GM18861 (cell line): Measurements from ENCODE around the gene PDSS1.
A peak's percentile ranks its signal among the peaks of the same experiment; 100 is the strongest.
"Not testable (repeated sequence)": the region's sequence is repeated elsewhere in the genome, so short reads cannot be mapped to it uniquely, and the experiment has no call there.

Experiments
- ATAC-seq: cut with Tn5 transposase; IDR thresholded peaks from one replicate; pipeline ENCODE4 v1.9.1; 2021; ENCODE audit not compliant: unreplicated experiment

Gene PDSS1, protein sequence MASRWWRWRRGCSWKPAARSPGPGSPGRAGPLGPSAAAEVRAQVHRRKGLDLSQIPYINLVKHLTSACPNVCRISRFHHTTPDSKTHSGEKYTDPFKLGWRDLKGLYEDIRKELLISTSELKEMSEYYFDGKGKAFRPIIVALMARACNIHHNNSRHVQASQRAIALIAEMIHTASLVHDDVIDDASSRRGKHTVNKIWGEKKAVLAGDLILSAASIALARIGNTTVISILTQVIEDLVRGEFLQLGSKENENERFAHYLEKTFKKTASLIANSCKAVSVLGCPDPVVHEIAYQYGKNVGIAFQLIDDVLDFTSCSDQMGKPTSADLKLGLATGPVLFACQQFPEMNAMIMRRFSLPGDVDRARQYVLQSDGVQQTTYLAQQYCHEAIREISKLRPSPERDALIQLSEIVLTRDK

DNA sequence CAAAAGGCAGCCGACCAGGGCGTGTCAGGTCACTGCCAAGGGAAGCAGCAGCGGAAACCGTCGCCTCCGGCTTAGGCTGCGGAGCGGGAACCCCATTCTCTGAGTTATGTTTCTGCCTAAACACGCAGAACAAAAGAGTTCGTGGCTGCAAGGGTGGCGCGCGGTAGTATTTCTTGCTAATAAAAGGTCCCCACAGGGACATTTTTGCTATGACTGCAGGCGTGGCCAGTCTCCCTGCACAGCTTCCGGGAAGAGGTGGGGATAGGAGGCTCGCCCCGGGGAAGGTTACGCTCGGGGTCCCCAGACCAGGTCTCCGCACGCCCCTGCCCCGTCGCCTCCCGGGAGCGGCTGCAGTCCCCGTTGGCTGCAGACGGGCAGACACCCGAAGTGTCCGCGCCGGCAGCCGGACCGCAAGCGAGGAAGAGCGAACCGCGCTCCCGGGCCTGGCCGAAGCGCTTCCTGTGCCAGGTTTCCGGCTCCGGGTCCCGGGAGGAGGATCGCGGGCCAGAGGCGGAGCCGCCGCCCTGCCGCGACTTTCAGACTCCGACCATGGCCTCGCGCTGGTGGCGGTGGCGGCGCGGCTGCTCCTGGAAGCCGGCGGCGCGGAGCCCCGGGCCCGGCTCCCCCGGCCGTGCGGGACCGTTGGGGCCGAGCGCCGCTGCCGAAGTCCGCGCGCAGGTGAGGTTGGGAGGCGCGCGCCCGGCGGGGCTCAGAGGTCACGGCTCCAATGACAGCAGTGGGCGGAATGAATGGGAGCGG lies at the start of gene PDSS1:
Gene PDSS1 (plus strand): TSS at position 539 of the 759 bp plus-strand sequence. CDS start 11 bp downstream, at position 550.
- ATAC-seq, result peak; percentile 71

DNA sequence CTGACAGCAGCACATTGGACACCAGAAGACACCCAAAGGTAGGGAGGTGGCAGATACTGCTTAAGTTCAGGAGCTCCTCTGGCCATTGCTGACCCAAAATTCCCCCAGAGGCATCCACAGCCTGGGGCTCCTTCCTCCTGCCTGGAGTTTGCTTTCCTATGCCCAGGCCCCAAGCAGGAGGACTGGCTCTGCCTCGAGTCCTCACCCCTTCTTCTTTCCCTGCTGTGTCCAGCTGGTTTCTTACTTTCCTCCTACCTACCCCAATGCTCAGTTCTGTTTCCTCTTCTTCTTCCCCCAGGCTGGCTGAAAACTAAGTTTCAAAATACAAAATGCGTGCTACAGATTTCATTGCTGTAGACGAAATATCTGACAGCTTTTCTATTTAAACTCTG lies 49.3 kb upstream of the PDSS1 start:
- not testable (repeated sequence) for ATAC-seq

DNA sequence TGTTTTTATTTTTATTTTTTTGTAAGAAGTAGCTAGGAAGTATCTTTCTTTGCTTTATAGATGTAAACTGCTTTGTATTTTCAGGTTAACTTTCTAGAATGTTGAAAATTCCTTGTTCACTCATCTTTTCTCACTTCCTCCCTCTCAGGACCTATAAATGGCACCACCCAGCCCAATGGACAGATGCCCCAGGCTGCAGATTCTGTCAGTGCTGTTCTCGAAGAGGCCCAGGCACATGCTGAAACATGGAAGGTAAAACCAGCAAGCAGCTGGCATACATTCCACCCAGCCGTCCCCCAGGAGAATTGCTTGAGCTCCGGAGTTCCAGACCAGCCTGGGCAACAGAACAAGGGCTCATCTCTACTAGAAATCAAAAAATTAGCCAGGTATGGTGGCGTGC lies 47.1 kb upstream of the PDSS1 start:
- no peak for ATAC-seq

DNA sequence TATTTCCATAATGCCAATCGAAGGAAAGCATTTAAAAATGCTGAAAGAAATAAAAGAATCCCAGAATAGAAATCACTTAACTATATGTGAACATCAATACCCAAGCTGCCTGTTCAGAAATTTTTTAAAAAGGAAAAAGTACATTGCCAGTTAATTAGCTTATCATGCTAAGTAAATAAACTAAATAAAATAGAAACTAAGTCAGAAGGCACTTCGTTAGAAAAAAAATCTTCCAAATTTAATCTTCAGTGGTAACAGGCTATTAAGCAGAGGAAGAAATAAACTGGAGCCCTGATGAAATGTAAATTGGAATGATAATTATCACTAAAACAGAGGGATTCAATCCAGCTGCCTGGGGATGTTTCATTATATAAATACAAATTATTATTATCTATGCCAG lies 46.0 kb upstream of the PDSS1 start:
- not testable (repeated sequence) for ATAC-seq

DNA sequence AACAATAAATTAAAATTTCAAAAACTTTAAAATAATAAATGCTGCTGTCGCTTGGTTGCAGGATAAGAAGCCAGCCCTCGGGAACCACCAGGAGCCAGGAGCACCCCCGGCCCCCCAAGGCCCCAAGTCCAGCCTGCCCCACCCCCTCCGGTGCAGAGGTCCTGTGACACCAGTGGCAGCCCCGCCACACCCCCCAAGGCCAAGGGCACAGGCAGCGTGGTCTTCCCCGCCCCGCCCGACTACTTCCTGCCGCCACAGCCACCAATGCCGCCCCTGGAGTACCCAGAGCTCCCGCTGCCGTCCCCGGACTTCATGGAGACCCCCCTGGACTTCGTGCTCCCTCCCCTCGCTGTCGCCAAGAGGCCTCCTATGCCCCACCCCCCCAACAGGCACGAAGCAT lies 44.5 kb upstream of the PDSS1 start:
- no peak for ATAC-seq

DNA sequence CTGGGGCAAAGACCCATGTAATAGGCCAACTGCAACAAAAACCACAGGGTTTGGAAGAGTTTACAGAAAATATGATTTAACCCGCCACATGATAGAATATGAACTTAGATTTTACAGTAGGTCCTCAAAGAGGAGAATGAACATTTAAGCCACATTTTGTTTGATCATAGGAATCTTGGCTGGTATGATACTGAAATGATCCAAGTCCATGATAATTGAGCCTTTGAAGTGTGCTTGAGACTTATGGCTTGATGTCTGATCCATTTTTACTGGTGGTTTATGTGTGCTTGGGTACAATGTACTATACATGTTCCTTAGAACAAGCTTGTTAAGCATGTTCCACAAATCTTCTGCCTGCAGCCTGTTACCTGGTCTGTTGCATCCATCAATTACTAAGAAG lies 41.8 kb upstream of the PDSS1 start:
- ATAC-seq, result no peak

DNA sequence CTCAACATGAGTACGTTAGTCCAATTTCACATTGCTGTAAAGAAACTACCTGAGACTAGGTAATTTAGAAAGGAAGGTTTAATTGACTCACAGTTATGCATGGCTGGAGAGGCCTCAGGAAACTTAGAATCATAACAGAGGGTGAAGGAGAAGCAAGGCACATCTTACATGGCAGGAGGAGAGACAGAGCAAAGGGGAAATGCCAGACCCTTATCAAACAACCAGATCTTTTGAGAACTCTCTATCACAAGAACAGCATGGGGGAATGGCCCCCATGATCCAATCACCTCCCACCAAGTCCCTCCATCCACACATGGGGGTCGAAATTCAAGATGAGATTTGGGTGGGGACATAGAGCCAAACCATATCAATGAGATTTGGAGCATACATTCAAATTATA lies 34.6 kb upstream of the PDSS1 start:
- ATAC-seq, result no peak

DNA sequence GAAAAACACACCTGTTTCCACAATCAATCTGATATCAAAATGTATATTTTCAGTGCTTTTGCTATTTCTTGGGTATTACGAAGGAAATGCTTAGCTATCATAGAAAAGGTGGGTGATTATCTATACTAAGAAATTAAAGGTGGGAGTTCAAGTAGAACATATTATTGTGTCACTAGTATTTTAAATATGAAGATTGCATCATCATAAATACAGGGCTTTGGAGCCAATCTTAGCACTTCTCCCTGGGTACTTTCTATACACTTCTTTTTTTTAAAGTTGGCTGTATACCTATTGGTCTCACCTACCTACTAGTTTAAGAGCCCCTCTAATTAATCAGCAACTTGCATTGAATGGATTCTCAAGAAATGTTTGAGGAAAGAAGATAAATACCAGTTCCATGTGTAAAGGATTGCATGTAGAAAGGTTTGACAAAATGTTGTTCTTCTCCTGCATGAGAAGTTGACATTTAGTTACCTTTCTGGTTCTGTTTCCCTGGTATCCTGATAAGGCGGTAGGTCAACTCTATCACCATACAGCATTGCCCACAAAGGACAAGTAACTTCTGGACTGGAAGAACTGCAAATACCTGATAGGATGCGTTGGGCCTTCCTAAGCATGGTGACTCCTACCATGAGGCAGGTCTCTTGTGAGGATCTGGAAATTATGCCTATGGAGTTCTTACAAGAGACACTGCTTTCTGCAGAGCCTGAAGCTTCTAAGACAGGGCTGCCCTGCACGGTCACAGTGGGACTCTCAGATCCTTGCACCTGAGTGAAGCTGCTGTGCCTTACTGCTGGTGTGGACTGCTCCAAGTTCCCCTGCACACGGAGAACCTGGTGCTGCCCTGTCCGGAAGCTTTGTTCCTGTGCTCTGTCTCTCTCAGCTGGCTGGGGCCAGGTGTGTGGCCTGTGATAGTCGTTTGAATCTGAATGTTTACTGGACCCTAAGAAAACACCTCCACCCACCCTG lies 32.1 kb upstream of the PDSS1 start:
- ATAC-seq, result no peak

DNA sequence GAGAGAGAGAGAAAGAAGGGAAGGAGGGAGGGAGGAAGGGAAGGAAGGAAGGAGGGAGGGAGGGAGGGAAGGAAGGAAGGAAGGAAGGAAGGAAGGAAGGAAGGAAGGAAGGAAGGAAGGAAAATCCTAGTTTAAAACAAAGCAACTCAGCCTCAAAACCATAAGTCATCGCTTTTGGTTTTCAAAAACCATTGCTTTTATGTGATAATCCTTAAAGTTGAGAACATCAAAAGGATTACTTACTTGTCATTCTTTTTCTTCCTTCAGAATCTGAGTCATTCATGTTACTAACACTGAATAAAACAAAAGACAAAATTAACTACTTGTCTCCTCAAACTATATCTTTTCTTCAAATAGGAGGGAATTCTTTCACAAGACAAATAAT lies 21.6 kb upstream of the PDSS1 start:
- no peak for ATAC-seq

DNA sequence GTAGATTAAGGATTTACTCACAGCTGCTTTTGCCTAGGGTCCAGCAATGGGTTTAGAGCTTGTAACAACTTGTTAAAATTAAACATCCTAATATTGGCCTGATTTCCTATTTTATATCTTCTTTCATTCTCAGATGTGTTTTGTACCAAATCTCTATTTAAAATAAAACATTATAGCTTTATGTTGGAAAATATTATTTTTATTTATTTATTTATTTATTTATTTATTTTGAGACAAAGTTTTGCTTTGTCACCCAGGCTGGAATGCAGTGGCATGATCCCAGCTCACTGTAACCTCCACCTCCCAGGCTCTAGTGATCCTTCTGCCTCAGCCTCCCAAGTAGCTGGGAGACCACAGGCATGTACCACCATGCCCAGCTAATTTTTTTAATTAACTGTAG lies 17.9 kb upstream of the PDSS1 start:
- ATAC-seq, result no peak

DNA sequence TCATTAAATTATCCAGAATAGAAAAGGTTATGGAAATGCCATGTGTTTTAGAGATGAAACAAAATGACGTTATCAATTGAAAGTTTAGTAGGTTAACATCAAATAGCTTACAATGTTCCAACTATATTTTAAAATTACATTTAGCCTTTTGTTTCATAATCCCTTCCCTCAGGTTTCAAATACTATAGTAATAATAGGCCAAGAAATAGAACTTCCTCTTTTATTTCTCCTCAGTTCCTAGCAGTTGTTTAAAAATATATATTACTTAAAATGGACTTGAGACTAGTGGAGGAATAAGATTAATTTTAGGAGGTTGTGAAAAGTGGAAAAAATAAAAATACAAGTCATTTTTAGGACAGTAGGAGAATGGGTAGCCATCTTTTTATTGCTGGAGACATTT lies 16.4 kb upstream of the PDSS1 start:
- ATAC-seq, result no peak

DNA sequence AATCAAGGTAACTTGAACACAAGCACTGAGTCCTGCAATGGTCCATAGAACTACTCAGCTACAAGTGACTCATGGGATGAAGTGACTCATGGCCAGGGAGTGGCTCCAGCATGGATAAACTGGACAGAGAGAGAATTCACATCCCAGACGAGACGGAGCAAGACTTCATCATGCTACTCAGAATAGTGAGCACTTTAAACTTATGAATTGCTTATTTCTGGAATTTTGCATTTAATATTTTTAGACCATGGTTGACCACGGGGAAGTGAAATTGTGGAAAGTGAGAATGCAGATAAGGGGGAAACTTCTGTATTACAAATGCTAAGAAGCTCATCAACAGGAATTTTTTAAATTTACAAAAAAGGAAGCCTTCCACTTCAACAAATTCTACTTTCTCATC lies 15.5 kb upstream of the PDSS1 start:
- ATAC-seq, result not testable (repeated sequence)

DNA sequence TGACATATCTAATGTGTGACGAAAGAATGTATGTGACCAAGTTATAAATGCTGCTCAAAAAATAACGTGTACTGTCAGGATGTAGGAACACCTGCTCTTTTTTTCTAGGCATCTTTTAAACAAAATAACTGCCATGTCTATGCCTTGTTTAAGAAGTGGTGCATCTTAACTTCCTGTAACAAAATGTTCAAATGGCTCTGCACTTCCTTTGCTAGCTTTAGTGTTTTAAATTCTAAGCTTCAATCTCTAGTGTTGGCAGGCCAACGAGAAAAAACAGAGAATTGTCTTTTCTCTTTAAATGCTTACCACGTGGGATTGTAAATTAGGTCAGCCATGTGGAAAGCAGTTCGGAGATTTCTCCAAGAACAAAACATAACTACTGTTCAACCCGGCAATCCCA lies 14.6 kb upstream of the PDSS1 start:
- no peak for ATAC-seq

DNA sequence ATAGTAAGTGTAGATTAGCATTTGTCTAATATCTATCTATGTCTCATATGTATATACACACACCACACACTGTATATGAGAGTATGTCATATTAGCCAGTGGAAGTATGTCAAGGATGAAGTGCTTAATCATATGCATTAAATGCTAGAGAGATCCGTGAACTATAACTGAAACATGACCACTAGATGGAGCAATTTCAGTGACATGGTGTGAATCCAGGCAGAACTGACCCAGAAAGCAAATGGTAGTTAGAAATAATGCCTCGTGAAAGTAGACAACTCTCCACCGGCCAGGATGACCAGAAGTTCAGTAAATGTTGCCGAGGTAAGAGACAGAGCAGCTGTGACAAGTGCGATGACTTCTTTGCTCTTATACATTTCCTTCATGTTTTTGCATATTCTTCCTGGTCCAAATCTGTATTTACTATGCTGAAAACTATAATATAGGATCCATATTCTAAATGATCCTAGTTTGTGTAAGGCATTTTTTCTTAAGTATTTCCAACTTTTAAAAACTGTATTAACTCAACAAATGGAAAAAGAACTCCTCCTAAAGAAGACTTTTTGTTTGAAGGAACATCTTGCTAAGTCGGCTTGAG lies 12.7 kb upstream of the PDSS1 start:
- peak; percentile 89 for ATAC-seq

DNA sequence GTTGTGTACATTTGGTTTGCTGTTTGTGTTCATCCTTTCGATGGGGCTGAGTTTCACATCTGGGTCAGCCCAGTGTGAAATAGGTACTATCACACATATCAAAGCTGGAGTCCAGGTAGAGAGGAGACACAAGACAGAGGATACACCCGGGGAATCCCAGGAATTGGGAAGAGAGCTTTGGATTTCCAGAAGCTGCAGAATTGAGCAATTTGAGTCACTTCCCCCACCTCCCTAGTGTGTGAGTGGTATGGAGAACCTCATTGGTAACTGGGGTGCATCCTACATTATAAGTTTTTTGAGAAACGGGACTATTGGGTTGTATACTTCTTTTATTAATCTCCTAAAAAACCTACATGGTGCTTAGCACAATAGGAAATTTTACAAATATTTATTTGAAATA lies 12.1 kb upstream of the PDSS1 start:
- no peak for ATAC-seq

DNA sequence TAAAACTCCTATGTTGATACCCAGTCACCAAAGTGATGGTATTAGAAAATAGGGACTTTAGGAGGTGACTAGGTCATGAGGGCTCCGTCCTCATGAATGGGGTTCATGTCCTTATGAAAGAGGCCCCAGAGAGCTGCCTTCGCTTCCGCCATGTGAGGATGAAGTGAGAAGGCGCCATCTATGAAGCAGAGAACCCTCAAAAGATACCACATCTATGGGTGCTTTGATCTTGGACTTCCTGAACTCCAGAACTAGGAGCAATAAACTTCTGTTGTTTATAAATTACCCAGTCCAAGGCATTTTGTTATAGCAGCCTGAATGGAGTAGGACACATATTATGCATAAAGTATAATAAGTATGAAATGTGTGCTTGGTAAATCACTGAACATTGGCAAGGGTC lies 8.1 kb upstream of the PDSS1 start:
- ATAC-seq, result no peak

DNA sequence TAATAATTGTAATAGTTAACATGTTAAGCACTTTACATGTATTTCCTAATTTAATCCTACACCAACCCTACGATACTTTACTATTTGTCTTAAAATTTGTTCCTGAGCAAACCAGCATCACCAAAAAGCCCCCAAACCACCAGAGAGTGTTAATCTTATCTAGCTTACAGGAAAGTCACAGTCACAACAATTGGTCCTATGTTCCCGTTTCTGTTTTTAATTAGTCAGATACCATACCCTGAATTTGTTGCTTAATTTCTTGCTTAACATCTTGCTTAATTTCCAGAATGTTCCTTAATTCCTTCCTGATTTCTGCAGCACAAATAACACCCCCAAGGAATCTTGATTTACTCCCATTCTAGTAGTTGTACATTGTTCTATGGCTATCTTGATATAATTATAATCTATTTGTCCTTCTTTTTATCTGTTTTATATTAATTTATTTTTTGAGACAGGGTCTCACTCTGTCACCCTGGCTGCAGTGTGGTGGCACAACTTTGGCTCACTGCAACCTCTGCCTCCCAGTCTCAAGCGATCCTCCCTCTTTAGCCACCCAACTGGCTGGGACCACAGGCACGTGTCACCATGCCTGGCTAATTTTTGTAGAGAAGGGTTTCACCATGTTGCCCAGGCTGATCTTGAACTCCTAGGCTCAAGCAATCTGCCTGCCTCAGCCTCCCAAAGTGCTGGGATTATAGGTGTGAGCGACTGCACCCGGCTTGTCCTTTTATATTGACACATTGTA lies 6.6 kb upstream of the PDSS1 start:
- no peak for ATAC-seq

DNA sequence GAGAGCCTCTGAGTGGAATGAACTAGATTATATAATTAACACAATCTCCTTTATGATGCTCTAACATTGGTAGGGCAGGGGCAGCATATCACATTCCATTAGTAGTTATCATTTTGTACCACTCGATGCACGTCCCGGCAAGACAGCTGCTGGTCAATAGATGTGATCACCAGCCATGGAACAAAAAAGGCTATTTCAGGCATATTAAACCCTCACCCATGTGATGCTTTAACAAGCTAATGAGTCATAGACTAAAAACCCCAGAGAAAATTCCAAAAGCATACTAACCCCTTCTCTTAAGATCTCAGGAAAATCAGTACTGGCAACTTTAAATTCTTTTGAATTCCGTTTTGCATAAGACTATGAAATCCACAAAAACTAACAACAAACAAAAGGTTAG lies 3.0 kb upstream of the PDSS1 start:
- ATAC-seq, result not testable (repeated sequence)

DNA sequence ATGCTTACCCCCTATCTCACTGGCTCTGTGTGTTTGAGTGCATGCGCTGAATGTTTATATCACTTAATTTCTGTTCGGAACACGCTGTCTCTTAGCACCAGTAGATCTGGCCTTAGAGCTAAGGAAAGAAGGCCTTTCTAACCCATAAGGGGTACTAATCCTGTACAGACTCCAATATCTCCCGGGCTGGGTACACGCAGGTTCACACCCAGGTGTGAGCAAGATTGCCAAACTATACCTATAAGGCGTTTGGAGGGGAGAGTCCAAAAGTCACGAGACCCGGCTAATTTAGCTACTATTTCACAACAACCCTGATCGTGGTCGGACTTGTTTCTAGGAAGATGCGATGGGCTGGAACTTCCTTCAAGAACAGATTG lies 727 bp upstream of the PDSS1 start:
- ATAC-seq, result no peak

DNA sequence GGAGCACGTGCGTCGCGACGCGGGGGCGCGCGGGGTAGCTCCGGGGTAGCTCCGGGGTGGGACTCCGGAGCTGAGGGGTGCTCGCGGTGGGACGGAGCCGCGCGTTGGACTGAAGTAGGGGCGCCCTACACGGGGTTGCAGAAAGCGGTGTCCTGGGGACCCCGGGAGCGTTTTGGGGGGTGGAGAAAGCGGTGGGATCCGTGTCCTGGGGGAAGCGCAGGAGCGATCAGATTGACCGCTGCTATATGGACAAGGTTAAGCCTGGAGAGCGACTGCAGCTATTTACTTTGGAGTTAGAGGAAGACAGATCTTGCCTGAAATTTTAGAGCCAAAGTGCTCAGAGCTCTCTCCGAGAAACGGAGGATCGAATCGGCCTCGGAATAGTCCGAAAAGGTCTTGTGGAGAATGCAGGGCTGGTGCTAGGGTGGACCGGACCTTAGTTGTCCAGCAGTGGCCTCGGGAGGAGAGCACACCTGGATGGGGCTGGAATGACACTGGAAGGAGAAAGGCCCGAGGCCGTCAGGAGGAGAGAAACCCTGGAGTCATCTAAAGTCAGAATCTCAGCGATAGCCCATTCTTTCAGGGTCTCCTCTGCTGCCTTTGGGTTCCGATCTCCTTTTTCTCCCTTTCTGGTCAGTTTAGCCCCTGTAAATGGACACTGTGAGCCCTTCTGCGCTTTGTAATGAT lies 564 bp downstream of the PDSS1 start:
- ATAC-seq, result no peak
